Embryonic facial prominence (tissue), 1 donor: ENCODE results near the gene MAD1L1.
"Not testable (repeated sequence)": the region's sequence is repeated elsewhere in the genome, so short reads cannot be mapped to it uniquely, and the experiment has no call there.

ENCODE experiments used
- DNase-seq: peaks from one replicate; pipeline ENCODE4 v3.0.0-alpha.2; 2016; ENCODE audit errors: extremely low spot score

MAD1L1 gene

GRCh38 chr7:1841286-1842021 is 391.3 kb downstream of the MAD1L1 start:
- not testable (repeated sequence) for DNase-seq

GRCh38 chr7:1840744-1841143 is 392.0 kb downstream of the MAD1L1 start:
- DNase-seq = not testable (repeated sequence)

GRCh38 chr7:1839701-1840100 is 393.0 kb downstream of the MAD1L1 start:
- DNase-seq = no peak

DNA sequence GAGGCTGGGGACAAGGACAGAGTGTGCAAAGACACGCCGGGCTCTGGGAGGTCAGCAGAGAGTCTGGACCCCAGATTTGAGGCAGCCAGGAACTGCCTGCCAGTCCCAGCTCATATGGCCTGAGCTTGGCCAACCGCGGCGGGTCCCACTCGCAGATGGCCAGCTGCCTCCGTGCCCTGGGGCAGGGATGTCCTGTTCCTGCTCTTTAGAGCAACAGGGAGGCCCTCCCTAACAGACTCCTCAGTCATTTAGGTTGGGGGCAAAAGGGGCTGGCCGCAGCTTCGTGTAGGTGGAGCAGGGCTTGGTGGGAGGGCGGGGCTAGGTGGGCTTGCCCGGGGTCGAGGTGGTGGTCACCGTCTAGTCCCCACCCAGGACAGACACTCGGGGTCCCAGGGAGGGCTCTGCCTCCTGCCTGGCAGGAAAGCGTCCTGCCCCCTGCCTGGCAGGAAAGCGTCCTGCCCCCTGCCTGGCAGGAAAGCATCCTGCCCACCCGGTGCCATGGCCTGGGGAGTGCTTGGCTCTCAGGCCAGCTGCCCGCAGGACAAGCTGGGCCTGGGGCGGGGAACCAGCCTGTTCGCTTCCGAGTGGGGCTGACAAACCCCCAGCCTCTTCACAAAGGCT is 393.7 kb downstream of the MAD1L1 start:
- not testable (repeated sequence) for DNase-seq

DNA sequence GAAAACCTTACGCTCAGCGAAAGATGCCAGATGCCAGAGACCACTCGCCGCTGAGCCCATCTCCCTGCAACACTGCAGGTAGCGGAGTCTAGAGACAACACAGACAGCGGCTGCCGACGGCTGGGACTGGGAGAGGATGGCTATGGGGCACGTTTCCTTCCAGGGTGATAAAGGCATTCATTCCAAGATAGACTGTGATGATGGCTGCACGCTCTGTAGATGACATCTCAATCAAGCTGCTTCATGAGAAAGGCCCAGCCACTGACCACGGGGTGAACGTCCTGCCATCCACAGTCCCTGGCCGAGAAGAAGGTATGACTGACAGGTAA is 394.2 kb downstream of the MAD1L1 start:
- DNase-seq = not testable (repeated sequence)

DNA sequence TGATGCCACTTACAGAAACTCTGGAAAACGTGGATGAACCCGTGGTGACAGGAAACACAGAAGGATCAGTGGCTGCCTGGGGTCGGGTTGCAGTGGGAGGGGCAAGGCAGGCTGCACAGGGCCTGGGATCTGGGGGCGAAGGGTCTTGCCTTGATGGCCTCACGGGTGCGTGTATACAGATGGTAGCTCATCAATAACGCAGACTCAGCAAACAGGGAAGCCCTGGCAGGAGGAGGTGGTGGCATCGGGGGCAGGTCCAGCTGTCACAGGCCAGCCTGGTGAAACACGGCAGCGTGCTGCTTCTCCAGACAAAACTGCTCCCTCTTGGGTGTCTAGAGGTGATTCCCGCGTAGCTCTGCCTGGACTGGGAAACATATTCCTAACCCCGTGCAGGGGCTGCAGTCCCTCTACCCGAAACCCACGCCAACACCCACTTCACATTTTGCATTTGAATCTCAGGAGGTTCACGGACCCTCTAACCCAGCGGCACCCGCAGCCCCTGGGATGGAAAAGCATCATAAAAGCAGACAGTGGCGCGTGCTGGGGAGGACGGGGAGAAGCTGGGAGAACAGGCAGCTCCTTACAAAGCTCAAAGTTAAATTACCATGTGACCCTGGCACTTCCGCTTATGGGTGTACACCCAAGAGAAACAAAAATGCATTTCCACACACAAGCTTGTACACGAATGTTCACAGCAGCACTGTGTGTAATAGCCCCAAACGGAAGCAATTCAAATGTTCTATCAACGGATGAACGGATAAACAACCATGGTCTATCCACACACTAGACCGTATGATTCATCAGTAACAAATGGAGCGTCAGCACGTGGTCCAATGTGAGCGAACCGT is 394.8 kb downstream of the MAD1L1 start:
- DNase-seq = not testable (repeated sequence)

GRCh38 chr7:1831933-1832535 is 400.7 kb downstream of the MAD1L1 start:
- not testable (repeated sequence) for DNase-seq

GRCh38 chr7:1831471-1831870 is 401.3 kb downstream of the MAD1L1 start:
- DNase-seq = not testable (repeated sequence)

- DNase-seq = not testable (repeated sequence)
Observed at GRCh38 chr7:1829668-1830067, 403.1 kb downstream of the MAD1L1 start.

DNA sequence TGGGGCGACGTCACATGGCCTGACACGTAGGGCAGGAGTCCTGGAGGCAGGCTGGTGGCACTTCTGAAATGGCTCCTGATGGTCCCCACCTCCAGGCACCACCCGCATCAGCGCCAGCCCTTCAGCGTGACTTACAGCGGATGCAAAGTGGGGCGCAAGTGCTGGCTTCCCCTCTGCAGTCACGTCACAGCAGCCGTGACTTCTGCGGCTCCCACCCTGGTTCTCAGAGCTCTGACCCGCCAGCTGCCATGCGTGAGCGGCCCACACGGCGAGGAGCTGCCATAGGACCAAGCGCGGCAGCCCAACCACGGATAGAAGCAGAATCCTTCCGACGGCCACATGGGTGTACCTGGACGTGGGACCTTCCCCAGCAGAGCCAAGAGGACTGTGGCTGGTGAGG is 403.6 kb downstream of the MAD1L1 start:
- DNase-seq = no peak

DNA sequence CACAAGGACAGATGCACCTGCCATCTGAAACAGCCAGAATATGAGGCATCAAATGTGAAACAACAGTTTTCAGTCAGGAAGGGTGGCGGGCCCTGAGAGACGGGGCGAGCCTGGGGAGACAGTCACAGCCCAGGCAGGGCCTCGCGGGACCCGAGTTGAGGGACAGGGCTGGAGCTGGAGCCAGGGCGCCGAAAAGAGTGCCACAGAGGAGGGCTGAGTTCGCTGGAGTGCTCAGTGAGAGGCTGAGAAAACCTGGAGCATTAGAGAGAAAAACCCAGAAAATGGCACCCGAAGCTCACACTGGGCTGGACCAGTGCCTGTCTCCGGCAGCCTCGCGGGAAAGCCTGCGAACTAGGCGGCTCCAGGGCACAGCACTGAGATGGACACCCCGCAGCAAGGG is 404.6 kb downstream of the MAD1L1 start:
- DNase-seq = not testable (repeated sequence)

GRCh38 chr7:1827521-1827981 is 405.2 kb downstream of the MAD1L1 start:
- DNase-seq = not testable (repeated sequence)

DNA sequence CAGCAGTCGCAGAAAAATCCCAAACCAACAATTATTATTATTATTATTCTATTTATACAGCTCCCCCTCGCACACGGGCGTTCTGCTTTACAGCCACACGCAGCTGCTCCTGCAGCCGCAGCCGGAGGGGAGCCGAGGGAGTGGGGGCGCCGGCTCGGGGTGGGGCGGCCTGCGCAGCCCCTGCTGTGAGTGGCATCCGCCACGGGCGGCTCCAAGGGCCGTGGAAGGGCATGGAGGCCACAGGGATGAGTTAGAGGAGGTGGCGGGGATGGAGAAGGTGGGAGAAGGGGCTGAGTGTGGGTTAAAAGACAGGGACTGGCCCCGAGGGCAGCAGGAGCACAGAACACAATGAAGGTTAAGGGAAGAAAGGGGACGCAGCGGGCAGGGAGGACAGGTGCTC is 405.8 kb downstream of the MAD1L1 start:
- not testable (repeated sequence) for DNase-seq

DNA sequence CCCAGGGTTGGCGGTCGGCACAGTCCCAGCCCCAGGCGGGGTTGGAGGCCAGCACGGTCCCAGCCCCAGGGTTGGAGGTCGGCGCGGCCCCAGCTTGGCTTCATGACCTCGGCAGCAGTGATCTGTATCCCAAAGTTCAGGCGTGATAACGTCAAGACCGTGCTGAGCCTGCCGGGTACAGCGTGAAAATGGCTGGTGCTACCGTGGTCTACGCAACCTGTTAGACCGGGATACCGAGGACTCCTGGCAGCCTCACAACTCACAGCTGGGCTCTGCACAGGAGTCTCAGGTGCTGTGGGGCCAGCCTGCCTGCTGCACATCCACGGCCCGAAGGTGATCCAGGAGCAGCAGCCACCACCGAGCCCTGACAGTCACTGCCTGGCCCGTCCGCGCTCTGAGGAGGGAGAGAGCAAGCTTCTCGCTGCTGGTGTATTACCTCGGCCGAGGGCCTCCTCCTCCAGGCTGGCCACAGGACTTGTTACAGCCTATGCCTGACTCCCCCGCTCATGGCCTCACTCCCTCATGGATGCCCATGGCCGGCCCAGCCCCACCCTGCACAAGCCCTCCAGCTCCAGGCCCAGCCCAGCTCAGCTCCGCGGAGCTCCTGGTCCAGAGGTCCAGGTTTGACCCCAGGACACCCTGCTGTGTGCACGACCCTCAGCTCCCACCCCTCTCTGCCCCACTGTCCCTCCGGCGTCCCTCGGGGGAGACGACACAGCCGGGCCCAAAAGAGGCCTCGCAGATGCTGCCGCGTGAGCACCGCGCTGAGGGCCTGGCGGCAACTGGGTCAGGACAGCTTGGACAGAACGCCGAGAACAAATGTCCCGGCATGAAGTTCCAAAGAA is 406.6 kb downstream of the MAD1L1 start:
- no peak for DNase-seq

DNA sequence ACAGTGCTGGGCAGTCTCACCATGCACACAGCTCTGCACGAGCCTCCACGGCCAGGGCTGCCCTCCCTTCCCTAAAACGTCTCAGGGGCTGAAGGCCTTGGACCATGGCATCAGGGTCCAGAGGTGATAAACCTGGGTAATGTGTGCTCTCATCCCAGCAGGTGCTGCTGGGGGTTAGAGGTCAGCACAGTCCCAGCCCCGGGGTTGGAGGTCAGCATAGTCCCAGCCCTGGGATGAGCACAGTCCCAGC is 407.2 kb downstream of the MAD1L1 start:
- DNase-seq = not testable (repeated sequence)

DNA sequence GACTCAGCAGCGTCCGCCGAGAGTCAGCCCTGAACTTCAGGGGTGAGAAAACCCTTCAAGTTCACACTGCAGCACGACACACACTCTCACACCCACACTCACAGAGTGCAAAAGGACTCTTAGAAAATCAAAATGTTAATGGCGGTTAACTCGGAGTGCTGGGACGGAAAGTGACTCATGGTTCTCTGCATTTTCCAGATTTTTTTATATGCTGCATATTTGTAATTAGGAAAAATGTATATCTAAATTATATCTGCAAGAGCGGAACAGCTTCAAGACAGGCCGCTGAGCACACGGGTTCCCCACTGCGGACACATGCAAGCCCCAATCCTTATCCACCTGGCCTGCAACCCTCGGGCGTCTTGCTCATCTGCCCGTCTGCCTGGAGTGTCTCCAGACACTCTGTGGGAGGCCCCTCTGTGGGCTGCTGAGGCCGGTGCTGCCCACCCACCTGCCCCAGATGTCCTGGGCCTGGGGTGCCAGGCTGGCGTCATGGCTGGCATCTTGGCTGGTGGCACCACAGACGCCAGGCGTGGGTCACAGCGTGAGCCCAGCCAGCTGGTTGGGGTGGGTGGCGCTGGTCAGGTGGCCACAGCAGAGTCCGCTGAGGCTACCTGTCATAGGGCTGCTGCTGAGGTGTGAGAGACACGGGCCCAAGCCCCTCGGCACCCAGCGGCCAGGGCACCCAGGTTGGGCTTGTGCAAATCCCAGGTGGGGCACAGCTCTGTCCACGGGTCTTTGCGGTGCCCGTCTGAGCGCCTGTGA is 407.7 kb downstream of the MAD1L1 start:
- DNase-seq = not testable (repeated sequence)

DNA sequence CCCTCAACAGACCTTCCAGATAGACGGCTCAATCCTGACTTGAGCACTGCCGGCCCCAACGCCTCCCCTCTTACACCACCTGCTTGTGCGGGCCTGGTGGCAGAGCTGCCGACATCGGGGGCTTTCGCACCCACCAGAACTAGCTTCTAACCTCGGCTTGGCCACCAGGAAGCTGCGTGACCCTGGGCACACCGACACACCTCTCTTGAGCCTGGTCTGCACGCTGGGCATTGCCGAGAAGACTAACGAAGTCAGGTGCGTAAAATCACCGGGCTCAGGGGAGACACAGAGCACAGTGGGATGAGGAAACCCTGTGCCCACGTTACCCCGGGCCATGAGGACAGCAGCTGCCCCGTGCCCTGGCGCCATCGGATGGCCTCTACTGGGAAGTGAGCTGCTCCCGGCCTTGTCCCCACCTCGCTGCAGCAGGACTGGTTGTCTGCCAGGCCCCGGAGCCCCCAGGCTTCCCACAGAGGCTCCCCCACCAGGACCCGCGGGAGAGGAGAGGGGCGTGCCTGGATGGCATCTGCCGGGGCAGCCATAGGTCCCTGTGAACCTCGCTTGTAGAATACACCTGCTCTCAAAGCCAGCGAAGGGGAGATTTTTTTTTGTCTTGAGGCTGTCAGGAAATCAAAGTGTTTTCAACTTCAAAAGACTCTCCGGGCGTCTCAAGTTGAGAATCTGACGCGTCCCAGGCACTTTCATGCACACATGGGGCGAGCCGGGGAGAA is 408.4 kb downstream of the MAD1L1 start:
- not testable (repeated sequence) for DNase-seq

- no peak for DNase-seq
Observed at GRCh38 chr7:1823376-1824150, 409.2 kb downstream of the MAD1L1 start.

- no peak for DNase-seq
Observed at GRCh38 chr7:1819259-1819841, 413.4 kb downstream of the MAD1L1 start.
